ENCODE measurements around the gene VIPR1.

VIPR1 gene

GRCh38 chr3:42478830-42479229 lies 23.6 kb upstream of the VIPR1 start:
- H3K4me3 ChIP-seq (ENCODE audit: low read length): no peak overlapping the region
- H3K9ac ChIP-seq (ENCODE audit: low read length): no peak overlapping the region
- H3K4me1 ChIP-seq (ENCODE audit: control insufficient read depth, low read depth, low read length): no peaks in the 10 kb centered on the region
- H3K27me3 ChIP-seq (ENCODE audit: control insufficient read depth, insufficient read depth, low read length): no peaks in the 10 kb centered on the region
- H3K9me3 ChIP-seq (ENCODE audit: control insufficient read depth, low read depth, low read length): no peaks in the 10 kb centered on the region
- H3K36me3 ChIP-seq (ENCODE audit: control insufficient read depth, low read depth, low read length): no peaks in the 10 kb centered on the region
- H3K27ac ChIP-seq (ENCODE audit: low read length): no peak overlapping the region

- Histone ChIP-seq H3K9me3 (ENCODE audit: control insufficient read depth, low read depth, low read length) (no peaks in the 10 kb centered on the region), H3K36me3 (ENCODE audit: control insufficient read depth, low read depth, low read length) (no peaks in the 10 kb centered on the region), H3K27me3 (ENCODE audit: control insufficient read depth, insufficient read depth, low read length) (no peaks in the 10 kb centered on the region), H3K4me3 (ENCODE audit: low read length) (no peak overlapping the region), H3K4me1 (ENCODE audit: control insufficient read depth, low read depth, low read length) (peaks cover 3% of the 10 kb centered on the region), H3K9ac (ENCODE audit: low read length) (no peak overlapping the region), H3K27ac (ENCODE audit: low read length) (no peak overlapping the region)
Measured at GRCh38 chr3:42486814-42487565, 15.5 kb upstream of the VIPR1 start.

- Histone ChIP-seq H3K4me1 (ENCODE audit: control insufficient read depth, low read depth, low read length) (peaks cover 3% of the 10 kb centered on the region), H3K9me3 (ENCODE audit: control insufficient read depth, low read depth, low read length) (no peaks in the 10 kb centered on the region), H3K36me3 (ENCODE audit: control insufficient read depth, low read depth, low read length) (no peaks in the 10 kb centered on the region)
Measured at GRCh38 chr3:42488687-42489086, 13.8 kb upstream of the VIPR1 start.

GRCh38 chr3:42489116-42489936 lies 13.1 kb upstream of the VIPR1 start:
- Histone ChIP-seq H3K27me3 (ENCODE audit: control insufficient read depth, insufficient read depth, low read length) (no peaks in the 10 kb centered on the region), H3K4me1 (ENCODE audit: control insufficient read depth, low read depth, low read length) (peaks cover 3% of the 10 kb centered on the region), H3K36me3 (ENCODE audit: control insufficient read depth, low read depth, low read length) (no peaks in the 10 kb centered on the region), H3K9me3 (ENCODE audit: control insufficient read depth, low read depth, low read length) (no peaks in the 10 kb centered on the region), H3K4me3 (ENCODE audit: low read length) (no peak overlapping the region), H3K27ac (ENCODE audit: low read length) (no peak overlapping the region), H3K9ac (ENCODE audit: low read length) (no peak overlapping the region)

More at GRCh38 chr3:42488687-42489086, 13.8 kb upstream of the VIPR1 start:
- Histone ChIP-seq H3K9ac (ENCODE audit: low read length) (no peak overlapping the region), H3K27me3 (ENCODE audit: control insufficient read depth, insufficient read depth, low read length) (no peaks in the 10 kb centered on the region), H3K27ac (ENCODE audit: low read length) (no peak overlapping the region), H3K4me3 (ENCODE audit: low read length) (no peak overlapping the region)

GRCh38 chr3:42489937-42490227 lies 12.6 kb upstream of the VIPR1 start:
- Histone ChIP-seq H3K9ac (ENCODE audit: low read length) (no peak overlapping the region), H3K4me1 (ENCODE audit: control insufficient read depth, low read depth, low read length) (peaks cover 3% of the 10 kb centered on the region), H3K27ac (ENCODE audit: low read length) (no peak overlapping the region)

GRCh38 chr3:42490243-42490642 lies 12.2 kb upstream of the VIPR1 start:
- H3K4me1 ChIP-seq (ENCODE audit: control insufficient read depth, low read depth, low read length): peaks cover 3% of the 10 kb centered on the region
- H3K9ac ChIP-seq (ENCODE audit: low read length): no peak overlapping the region
- H3K36me3 ChIP-seq (ENCODE audit: control insufficient read depth, low read depth, low read length): no peaks in the 10 kb centered on the region
- H3K27ac ChIP-seq (ENCODE audit: low read length): no peak overlapping the region
- H3K4me3 ChIP-seq (ENCODE audit: low read length): no peak overlapping the region
- no peaks in the 10 kb centered on the region for H3K27me3 ChIP-seq (ENCODE audit: control insufficient read depth, insufficient read depth, low read length)
- no peaks in the 10 kb centered on the region for H3K9me3 ChIP-seq (ENCODE audit: control insufficient read depth, low read depth, low read length)

More at GRCh38 chr3:42489937-42490227, 12.6 kb upstream of the VIPR1 start:
- Histone ChIP-seq H3K9me3 (ENCODE audit: control insufficient read depth, low read depth, low read length) (no peaks in the 10 kb centered on the region), H3K27me3 (ENCODE audit: control insufficient read depth, insufficient read depth, low read length) (no peaks in the 10 kb centered on the region), H3K4me3 (ENCODE audit: low read length) (no peak overlapping the region), H3K36me3 (ENCODE audit: control insufficient read depth, low read depth, low read length) (no peaks in the 10 kb centered on the region)

- H3K27me3 ChIP-seq (ENCODE audit: control insufficient read depth, insufficient read depth, low read length): no peaks in the 10 kb centered on the region
- no peaks in the 10 kb centered on the region for H3K9me3 ChIP-seq (ENCODE audit: control insufficient read depth, low read depth, low read length)
- H3K4me3 ChIP-seq (ENCODE audit: low read length): no peak overlapping the region
- H3K9ac ChIP-seq (ENCODE audit: low read length): no peak overlapping the region
- H3K36me3 ChIP-seq (ENCODE audit: control insufficient read depth, low read depth, low read length): no peaks in the 10 kb centered on the region
- H3K27ac ChIP-seq (ENCODE audit: low read length): no peak overlapping the region
- peaks cover 11% of the 10 kb centered on the region for H3K4me1 ChIP-seq (ENCODE audit: control insufficient read depth, low read depth, low read length)
Measured at GRCh38 chr3:42491881-42492507, 10.4 kb upstream of the VIPR1 start.

- Histone ChIP-seq H3K36me3 (ENCODE audit: control insufficient read depth, low read depth, low read length) (no peaks in the 10 kb centered on the region), H3K9me3 (ENCODE audit: control insufficient read depth, low read depth, low read length) (no peaks in the 10 kb centered on the region), H3K4me1 (ENCODE audit: control insufficient read depth, low read depth, low read length) (peaks cover 17% of the 10 kb centered on the region), H3K27me3 (ENCODE audit: control insufficient read depth, insufficient read depth, low read length) (peaks cover 2% of the 10 kb centered on the region), H3K27ac (ENCODE audit: low read length) (no peak overlapping the region), H3K4me3 (ENCODE audit: low read length) (no peak overlapping the region), H3K9ac (ENCODE audit: low read length) (no peak overlapping the region)
Measured at GRCh38 chr3:42492508-42493080, 9.8 kb upstream of the VIPR1 start.

- Histone ChIP-seq H3K9ac (ENCODE audit: low read length) (no peak overlapping the region), H3K4me3 (ENCODE audit: low read length) (no peak overlapping the region), H3K9me3 (ENCODE audit: control insufficient read depth, low read depth, low read length) (no peaks in the 10 kb centered on the region), H3K27me3 (ENCODE audit: control insufficient read depth, insufficient read depth, low read length) (peaks cover 9% of the 10 kb centered on the region), H3K36me3 (ENCODE audit: control insufficient read depth, low read depth, low read length) (no peaks in the 10 kb centered on the region), H3K27ac (ENCODE audit: low read length) (no peak overlapping the region), H3K4me1 (ENCODE audit: control insufficient read depth, low read depth, low read length) (peaks cover 18% of the 10 kb centered on the region)
Measured at GRCh38 chr3:42493126-42493797, 9.2 kb upstream of the VIPR1 start.

GRCh38 chr3:42493798-42494151 lies 8.7 kb upstream of the VIPR1 start:
- Histone ChIP-seq H3K9me3 (ENCODE audit: control insufficient read depth, low read depth, low read length) (no peaks in the 10 kb centered on the region), H3K4me1 (ENCODE audit: control insufficient read depth, low read depth, low read length) (peaks cover 18% of the 10 kb centered on the region), H3K36me3 (ENCODE audit: control insufficient read depth, low read depth, low read length) (no peaks in the 10 kb centered on the region), H3K27me3 (ENCODE audit: control insufficient read depth, insufficient read depth, low read length) (peaks cover 14% of the 10 kb centered on the region), H3K4me3 (ENCODE audit: low read length) (no peak overlapping the region), H3K27ac (ENCODE audit: low read length) (no peak overlapping the region), H3K9ac (ENCODE audit: low read length) (no peak overlapping the region)

- Histone ChIP-seq H3K36me3 (ENCODE audit: control insufficient read depth, low read depth, low read length) (no peaks in the 10 kb centered on the region), H3K27ac (ENCODE audit: low read length) (no peak overlapping the region), H3K4me1 (ENCODE audit: control insufficient read depth, low read depth, low read length) (peaks cover 16% of the 10 kb centered on the region), H3K27me3 (ENCODE audit: control insufficient read depth, insufficient read depth, low read length) (peaks cover 30% of the 10 kb centered on the region), H3K9ac (ENCODE audit: low read length) (no peak overlapping the region), H3K9me3 (ENCODE audit: control insufficient read depth, low read depth, low read length) (no peaks in the 10 kb centered on the region), H3K4me3 (ENCODE audit: low read length) (no peak overlapping the region)
Measured at GRCh38 chr3:42495393-42495792, 7.0 kb upstream of the VIPR1 start.

Measured in iPS-18a (cell line).